H9 (cell line): ENCODE results near the gene C1QTNF6. TPM values are rescaled to one million over a fixed set of nuclear protein-coding genes. Genes with fewer than 3 reads are reported as not detected.

Source experiments
- DNase-seq: peaks from one replicate; pipeline ENCODE4 v3.0.0-alpha.2; 2017
- H2AFZ ChIP-seq: one replicate; pipeline ENCODE4 v1.6.1; 2013; ENCODE audit warnings: mild to moderate bottlenecking, low read length, control low read depth, moderate library complexity
- H2AK5ac ChIP-seq: 2 replicates; pipeline ENCODE4 v1.6.1; 2013; ENCODE audit warnings: low read length, control low read depth, mixed read lengths; ENCODE audit not compliant: insufficient read length
- H2BK120ac ChIP-seq: one replicate; pipeline ENCODE4 v1.6.1; 2013; ENCODE audit warnings: low read depth, mild to moderate bottlenecking, low read length, control low read depth, inconsistent platforms; ENCODE audit not compliant: poor library complexity, severe bottlenecking
- H2BK12ac ChIP-seq: 2 replicates; pipeline ENCODE4 v1.6.1; 2013; ENCODE audit warnings: low read length, control low read depth, mixed read lengths, low read depth; ENCODE audit not compliant: insufficient read length
- H2BK15ac ChIP-seq: 2 replicates; pipeline ENCODE4 v1.6.1; 2013; ENCODE audit warnings: low read depth, low read length, control low read depth
- H2BK20ac ChIP-seq: one replicate; pipeline ENCODE4 v1.6.1; 2013; ENCODE audit warnings: low read depth, mild to moderate bottlenecking, low read length, control low read depth, inconsistent platforms; ENCODE audit not compliant: poor library complexity, severe bottlenecking
- H2BK5ac ChIP-seq: 2 replicates; pipeline ENCODE4 v1.6.1; 2013; ENCODE audit warnings: low read length, control low read depth, mixed read lengths; ENCODE audit not compliant: insufficient read length
- H3K14ac ChIP-seq: 2 replicates; pipeline ENCODE4 v1.6.1; 2013; ENCODE audit warnings: low read length, control low read depth; ENCODE audit not compliant: insufficient read depth
- H3K18ac ChIP-seq: 2 replicates; pipeline ENCODE4 v1.6.1; 2013; ENCODE audit warnings: low read depth, mild to moderate bottlenecking, mixed read lengths, low read length, control low read depth; ENCODE audit not compliant: insufficient read length
- H3K23ac ChIP-seq: 2 replicates; pipeline ENCODE4 v1.6.1; 2013; ENCODE audit warnings: low read length, control low read depth, mixed read lengths, low read depth; ENCODE audit not compliant: insufficient read length
- H3K23me2 ChIP-seq: 2 replicates; pipeline ENCODE4 v1.6.1; 2013; ENCODE audit warnings: low read depth, mild to moderate bottlenecking, mixed read lengths, low read length, control low read depth; ENCODE audit not compliant: insufficient read length, poor library complexity, severe bottlenecking
- H3K27ac ChIP-seq: 2 replicates; pipeline ENCODE4 v1.5.1; 2013; ENCODE audit warnings: low read length, control low read depth, mixed read lengths, low read depth; ENCODE audit not compliant: insufficient read length
- H3K27me3 ChIP-seq: 2 replicates; pipeline ENCODE4 v1.6.1; 2013; ENCODE audit warnings: low read length, control low read depth, inconsistent platforms; ENCODE audit not compliant: insufficient read depth
- H3K4ac ChIP-seq: 2 replicates; pipeline ENCODE4 v1.6.1; 2013; ENCODE audit warnings: low read depth, mild to moderate bottlenecking, control low read depth, inconsistent platforms, low read length, moderate library complexity
- H3K4me1 ChIP-seq: 2 replicates; pipeline ENCODE4 v1.6.1; 2013; ENCODE audit warnings: low read length, control low read depth, inconsistent platforms; ENCODE audit not compliant: insufficient read depth
- H3K4me2 ChIP-seq: 2 replicates; pipeline ENCODE4 v1.6.1; 2013; ENCODE audit warnings: low read length, control low read depth, mixed read lengths; ENCODE audit not compliant: insufficient read length, insufficient read depth
- H3K56ac ChIP-seq: 2 replicates; pipeline ENCODE4 v1.6.1; 2013; ENCODE audit warnings: low read depth, mild to moderate bottlenecking, mixed read lengths, low read length, control low read depth; ENCODE audit not compliant: insufficient read length
- H3K79me1 ChIP-seq: 2 replicates; pipeline ENCODE4 v1.6.1; 2013; ENCODE audit warnings: low read depth, mild to moderate bottlenecking, moderate library complexity, low read length, control low read depth, inconsistent platforms; ENCODE audit not compliant: insufficient read depth, poor library complexity, severe bottlenecking
- H3K79me2 ChIP-seq: 2 replicates; pipeline ENCODE4 v1.6.1; 2013; ENCODE audit warnings: low read length, control low read depth, inconsistent platforms; ENCODE audit not compliant: insufficient read depth
- H3K9ac ChIP-seq: 2 replicates; pipeline ENCODE4 v1.6.1; 2013; ENCODE audit warnings: low read length, control low read depth, mixed read lengths; ENCODE audit not compliant: insufficient read length; ENCODE audit errors: extremely low read depth
- H3K9me3 ChIP-seq: one replicate; pipeline ENCODE4 v1.6.1; 2013; ENCODE audit warnings: low read depth, low read length, inconsistent platforms; ENCODE audit not compliant: control insufficient read depth
- H3T11ph ChIP-seq: one replicate; pipeline ENCODE4 v1.6.1; 2013; ENCODE audit warnings: mild to moderate bottlenecking, low read length, control low read depth, inconsistent platforms
- H4K20me1 ChIP-seq: one replicate; pipeline ENCODE4 v1.6.1; 2013; ENCODE audit not compliant: control insufficient read depth, insufficient read length, insufficient read depth
- H4K5ac ChIP-seq: 2 replicates; pipeline ENCODE4 v1.6.1; 2013; ENCODE audit warnings: low read depth, mild to moderate bottlenecking, mixed read lengths, low read length, control low read depth; ENCODE audit not compliant: insufficient read length
- H4K8ac ChIP-seq: replicated peaks from 2 replicates; pipeline ENCODE4 v1.6.1; 2013; ENCODE audit warnings: low read length, control low read depth, mixed read lengths, low read depth; ENCODE audit not compliant: insufficient read length
- H4K91ac ChIP-seq: 2 replicates; pipeline ENCODE4 v1.6.1; 2013; ENCODE audit warnings: low read depth, mild to moderate bottlenecking, moderate library complexity, mixed read lengths, low read length, control low read depth; ENCODE audit not compliant: insufficient read length
- H3K27ac Mint-ChIP-seq, 3 experiments: 2 replicates in 2 of 3; 3 replicates in 1 of 3; pipeline ENCODE4 v1.8.0; 2020 to 2021; ENCODE audit warnings: mixed read lengths in 3 of 3, mild to moderate bottlenecking in 1 of 3, moderate library complexity in 1 of 3
- H3K27me3 Mint-ChIP-seq: 2 replicates; pipeline ENCODE4 v1.8.0; 2021; ENCODE audit warnings: low read depth, mild to moderate bottlenecking, moderate library complexity, mixed read lengths
- H3K36me3 Mint-ChIP-seq, 3 experiments: 2 replicates in 2 of 3; 3 replicates in 1 of 3; pipeline ENCODE4 v1.8.0; 2020 to 2021; ENCODE audit warnings: low read depth in 3 of 3, mixed read lengths in 3 of 3; ENCODE audit not compliant: insufficient read depth in 1 of 3
- H3K4me1 Mint-ChIP-seq, 2 experiments: 2 replicates each; pipeline ENCODE4 v1.8.0; 2020; ENCODE audit warnings: mixed read lengths in 2 of 2
- H3K4me3 Mint-ChIP-seq, 2 experiments: 2 replicates in 1 of 2; 3 replicates in 1 of 2; pipeline ENCODE4 v1.8.0; 2020 to 2021; ENCODE audit warnings: mild to moderate bottlenecking in 2 of 2, mixed read lengths in 2 of 2, moderate library complexity in 1 of 2
- H3K9me3 Mint-ChIP-seq, 2 experiments: 2 replicates in 1 of 2; 3 replicates in 1 of 2; pipeline ENCODE4 v1.8.0; 2020; ENCODE audit warnings: mild to moderate bottlenecking in 2 of 2, mixed read lengths in 2 of 2, moderate library complexity in 1 of 2
- CTCF ChIP-seq: fragments of 200-600 bp; sonication (generic); conservative IDR thresholded peaks from 3 replicates; pipeline ENCODE4 v1.8.0; 2021; ENCODE audit warnings: antibody characterized with exemption, mild to moderate bottlenecking
- WGBS: extraction: QIAGEN DNeasy Blood & Tissue Kit; methylation state at CpG from one replicate; pipeline ENCODE4 v1.1.7; 2013; ENCODE audit warnings: missing lambda C conversion rate, low lambda C conversion rate, mixed read lengths; ENCODE audit not compliant: insufficient read length; ENCODE audit errors: extremely low coverage; 5-methylcytosine and 5-hydroxymethylcytosine counted together
- total RNA-seq: library from RNA; stranded (reverse); gene quantifications from 2 replicates; pipeline ENCODE4 v1.2.1, GENCODE V29; 2021

Gene C1QTNF6
- total RNA-seq, 1 experiment from 2014 or later = 5.0 TPM

GRCh38 chr22:37157516-37158285 lies 30.3 kb downstream of the C1QTNF6 start:
- Mint-ChIP-seq H3K4me1 (peaks cover 5 to 16% of the 10 kb centered on the region in 2 experiments), H3K9me3 (peaks cover 0 to 11% of the 10 kb centered on the region in 2 experiments; a peak in 2 of 5 replicates), H3K4me3 (no peak overlapping the region), H3K36me3 (peaks cover 0 to 6% (median 2%) of the 10 kb centered on the region in 3 experiments; a peak in 4 of 7 replicates), H3K27ac (no peak overlapping the region), H3K27me3 (peaks cover 39% of the 10 kb centered on the region)
- H3K4me1 ChIP-seq = no peaks in the 10 kb centered on the region
- no peaks in the 10 kb centered on the region for H3K27me3 ChIP-seq
- H4K20me1 ChIP-seq = no peaks in the 10 kb centered on the region
- no peak overlapping the region for H3K14ac ChIP-seq
- H2BK15ac ChIP-seq = no peak overlapping the region
- H3K4ac ChIP-seq = no peak overlapping the region
- no peak overlapping the region for H2BK120ac ChIP-seq
- no peak overlapping the region for H2AFZ ChIP-seq
- H4K5ac ChIP-seq = no peak overlapping the region
- H3K79me2 ChIP-seq = no peaks in the 10 kb centered on the region
- H3K79me1 ChIP-seq = no peaks in the 10 kb centered on the region
- no peak overlapping the region for H3K9ac ChIP-seq
- no peak overlapping the region for H2BK12ac ChIP-seq
- H3K23ac ChIP-seq = no peak overlapping the region
- H3K27ac ChIP-seq = no peak overlapping the region
- H3K18ac ChIP-seq = no peak overlapping the region
- H4K91ac ChIP-seq = no peak overlapping the region
- DNase-seq = no peak
- no peak overlapping the region for H2BK20ac ChIP-seq
- H3T11ph ChIP-seq = no peak overlapping the region
- no peaks in the 10 kb centered on the region for H3K9me3 ChIP-seq
- H3K56ac ChIP-seq = no peak overlapping the region
- WGBS = no CpG with 5 or more reads among the region's 13 CpGs
- H2BK5ac ChIP-seq = no peak overlapping the region
- H4K8ac ChIP-seq = no peak overlapping the region
- no peak overlapping the region for H2AK5ac ChIP-seq
- H3K23me2 ChIP-seq = no peaks in the 10 kb centered on the region
- TF ChIP-seq CTCF = no peak
- H3K4me2 ChIP-seq = no peak overlapping the region
